B cell (primary cell): ENCODE measurements around the gene TGFB1. TPM values are rescaled to one million over a fixed set of nuclear protein-coding genes. Genes with fewer than 3 reads are reported as not detected.
A peak's percentile ranks its signal among the peaks of the same experiment; 100 is the strongest.

Experiments used
- ATAC-seq: fragments of 200-7000 bp; cut with Tn5 transposase; one replicate; pipeline ENCODE4 v1.10.0; 2021; ENCODE audit warnings: low read depth, mild to moderate bottlenecking, moderate number of reproducible peaks, moderate library complexity
- CTCF ChIA-PET: fragments of 350-600 bp; sonication (Branson Sonifier 250); formaldehyde crosslinking; loops from one replicate; lab custom pipeline; 2021; ENCODE audit warnings: antibody characterized with exemption, inconsistent platforms; lab: Charles Lee
- POLR2A ChIA-PET: fragments of 350-600 bp; sonication (Branson Sonifier 250); formaldehyde crosslinking; loops from one replicate; lab custom pipeline; 2021; ENCODE audit warnings: antibody characterized with exemption; lab: Charles Lee
- DNase-seq: peaks from one replicate; pipeline ENCODE4 v3.0.0; 2013
- H2AFZ ChIP-seq: 2 replicates; pipeline ENCODE4 v1.6.1; 2012; ENCODE audit warnings: mild to moderate bottlenecking, low read depth, low read length; ENCODE audit not compliant: insufficient read depth, poor library complexity, severe bottlenecking
- H3K27ac ChIP-seq, 2 donors: 1 replicate in 1 of 2; 2 replicates in 1 of 2; pipeline ENCODE4 v1.5.1; 2012 to 2013; ENCODE audit warnings: low read length in 2 of 2, mild to moderate bottlenecking in 2 of 2, moderate library complexity in 1 of 2
- H3K27me3 ChIP-seq, 4 experiments: fragments of 200-600 bp in 1 of 4; sonication (generic) in 1 of 4; replicated peaks in 1 of 4; 1 replicate in 2 of 4; 2 replicates in 2 of 4; pipeline versions ENCODE4 v1.6.1 to v1.7.0; 2013 to 2016; ENCODE audit warnings: low read length in 3 of 4, mild to moderate bottlenecking in 2 of 4, mixed read lengths in 1 of 4, moderate library complexity in 1 of 4; ENCODE audit not compliant: insufficient read depth in 4 of 4, control insufficient read depth in 3 of 4; ENCODE audit errors: control extremely low read depth in 1 of 4
- H3K36me3 ChIP-seq, 2 experiments: replicated peaks in 1 of 2; 1 replicate in 1 of 2; 2 replicates in 1 of 2; pipeline versions ENCODE4 v1.6.1 to v1.7.1; 2013; ENCODE audit warnings: low read length in 1 of 2; ENCODE audit not compliant: insufficient read depth in 2 of 2, control insufficient read depth in 1 of 2; ENCODE audit errors: control extremely low read depth in 1 of 2, extremely low read depth in 1 of 2
- H3K4me1 ChIP-seq, 2 donors: fragments of 200-600 bp in 1 of 2; sonication (generic) in 1 of 2; 1 replicate in 1 of 2; 2 replicates in 1 of 2; pipeline versions ENCODE4 v1.5.1 to v1.6.1; 2013 to 2017; ENCODE audit warnings: low read length in 2 of 2; ENCODE audit not compliant: control insufficient read depth in 2 of 2, insufficient read depth in 2 of 2
- H3K4me2 ChIP-seq: replicated peaks from 2 replicates; pipeline ENCODE3; 2012; ENCODE audit warnings: mild to moderate bottlenecking, low read depth, low read length; ENCODE audit not compliant: poor library complexity, severe bottlenecking
- H3K4me3 ChIP-seq, 5 experiments: fragments of 200-600 bp in 1 of 5; sonication (generic) in 1 of 5; 1 replicate in 3 of 5; 2 replicates in 2 of 5; pipeline versions ENCODE4 v1.5.1 to v1.7.0; 2011 to 2016; ENCODE audit warnings: low read length in 4 of 5, mild to moderate bottlenecking in 4 of 5, low read depth in 2 of 5, control low read depth in 1 of 5, moderate library complexity in 1 of 5; ENCODE audit not compliant: insufficient read depth in 1 of 5; ENCODE audit errors: control extremely low read depth in 1 of 5, extremely low read depth in 1 of 5
- H3K79me2 ChIP-seq: fragments of 200-600 bp; sonication (generic); one replicate; pipeline ENCODE4 v1.6.0; 2016; ENCODE audit warnings: low read length; ENCODE audit not compliant: control insufficient read depth, insufficient read depth
- H3K9ac ChIP-seq: fragments of 200-600 bp; sonication (generic); 2 replicates; pipeline ENCODE4 v1.6.1; 2017; ENCODE audit warnings: mild to moderate bottlenecking, low read length, moderate library complexity
- H3K9me3 ChIP-seq, 3 donors: one replicate each; pipeline versions ENCODE4 v1.6.1 to v1.7.1; 2013; ENCODE audit warnings: low read length in 2 of 3; ENCODE audit not compliant: control insufficient read depth in 2 of 3, insufficient read depth in 1 of 3; ENCODE audit errors: control extremely low read depth in 1 of 3
- H4K20me1 ChIP-seq: 2 replicates; pipeline ENCODE4 v1.6.0; 2012; ENCODE audit warnings: mild to moderate bottlenecking, low read length; ENCODE audit not compliant: insufficient read depth, control insufficient read depth, poor library complexity, severe bottlenecking
- H3K27ac Mint-ChIP-seq: one replicate; pipeline ENCODE4 v1.8.0; 2021; ENCODE audit warnings: mixed read lengths
- H3K27me3 Mint-ChIP-seq: one replicate; pipeline ENCODE4 v1.8.0; 2021; ENCODE audit warnings: mixed read lengths
- H3K4me1 Mint-ChIP-seq: one replicate; pipeline ENCODE4 v1.8.0; 2021; ENCODE audit warnings: mixed read lengths
- H3K4me3 Mint-ChIP-seq: one replicate; pipeline ENCODE4 v1.8.0; 2021; ENCODE audit warnings: mixed read lengths
- H3K9me3 Mint-ChIP-seq: one replicate; pipeline ENCODE4 v1.8.0; 2022; ENCODE audit warnings: mixed read lengths; ENCODE audit not compliant: insufficient read depth
- CTCF ChIP-seq: fragments of 200-600 bp; IDR thresholded peaks from one replicate; pipeline ENCODE4 v1.8.0; 2022; ENCODE audit warnings: antibody characterized with exemption, mild to moderate bottlenecking
- EZH2 ChIP-seq: IDR thresholded peaks from 2 replicates; pipeline ENCODE4 v1.6.1; 2012; ENCODE audit warnings: borderline replicate concordance, low read depth, mild to moderate bottlenecking, moderate library complexity, low read length; ENCODE audit not compliant: insufficient read depth, poor library complexity, severe bottlenecking
- WGBS: methylation state at CpG from one replicate; pipeline ENCODE4 v1.1.5; 2013; ENCODE audit warnings: missing lambda C conversion rate; ENCODE audit not compliant: insufficient coverage; 5-methylcytosine and 5-hydroxymethylcytosine counted together
- intact Hi-C: fragments of 100-400 bp; cut with micrococcal nuclease; formaldehyde crosslinking; loops from one replicate; pipeline ENCODE4 v1.10.0; 2022
- polyA plus RNA-seq: library from polyadenylated mRNA; depleted of rRNA; stranded (reverse); fragments of >200 nt; gene quantifications from 2 replicates; pipeline ENCODE4 v1.2.3, GENCODE V29; 2012
- total RNA-seq, 2 donors: library from RNA; stranded (reverse); fragments of 120-200 nt in 1 of 2; gene quantifications; 1 replicate in 1 of 2; 2 replicates in 1 of 2; pipeline versions ENCODE4 v1.2.3 to v1.2.4, GENCODE V29; 2013 to 2022

Gene TGFB1
- total and polyA plus RNA-seq, 2 donors (not counting 1 experiment from before 2014, with no cell fraction given): 109 to 120 TPM

- 14% methylated on average over 1 of the region's 3 CpGs for WGBS
- H3K9me3 ChIP-seq: no peaks in the 10 kb centered on the region
- H3K4me1 Mint-ChIP-seq: peaks cover 45% of the 10 kb centered on the region
- intact Hi-C loops: loop anchor here (5.0 kb wide), 1 partner anchor 681 kb away; the partner anchor contains the start of genes COQ8B and ITPKC
- no peaks in the 10 kb centered on the region for H3K27me3 Mint-ChIP-seq
- H3K9ac ChIP-seq: peak overlapping the region; percentile 86
- H3K4me1 ChIP-seq: peaks cover 27 to 28% of the 10 kb centered on the region in 2 donors
- H3K4me3 ChIP-seq: peak overlapping the region; percentile 84 to 100 (median 90)
- DNase-seq (no peak), ATAC-seq (no peak)
- peak overlapping the region; percentile 88 for H3K4me2 ChIP-seq
- H2AFZ ChIP-seq: no peak overlapping the region
- H3K27me3 ChIP-seq: no peaks in the 10 kb centered on the region
- peaks cover 10% of the 10 kb centered on the region for H4K20me1 ChIP-seq
- no peaks in the 10 kb centered on the region for H3K9me3 Mint-ChIP-seq
- peak overlapping the region in 1 of 2 donors; percentile 96 for H3K27ac ChIP-seq
- POLR2A ChIA-PET: interaction anchor here (0.5 to 0.8 kb wide), 3 partner anchors 35 to 194 kb away, joined by 3 to 6 read pairs (median 5); partner anchors contain the start of gene B9D2
- H3K36me3 ChIP-seq: peaks cover 0 to 10% of the 10 kb centered on the region in 2 experiments
- H3K27ac Mint-ChIP-seq: peak overlapping the region; percentile 65
- TF ChIP-seq CTCF (no peak), EZH2 (no peak)
- H3K79me2 ChIP-seq: peaks cover 80% of the 10 kb centered on the region
- CTCF ChIA-PET: interaction anchor here (0.6 kb wide), 1 partner anchor 197 kb away, joined by 3 read pairs; no protein-coding TSS in a partner anchor
- peak overlapping the region; percentile 96 for H3K4me3 Mint-ChIP-seq
Measured at GRCh38 chr19:41398598-41398997, 44.9 kb upstream of the TGFB1 start.

- H2AFZ ChIP-seq: peak overlapping the region; percentile 88
- H3K36me3 ChIP-seq: peaks cover 0 to 11% of the 10 kb centered on the region in 2 experiments
- ATAC-seq: no peak
- H3K9ac ChIP-seq: peak overlapping the region; percentile 86
- 3% methylated on average over 4 of the region's 5 CpGs for whole genome bisulfite sequencing
- POLR2A ChIA-PET: interaction anchor here (0.5 to 0.8 kb wide), 3 partner anchors 34 to 194 kb away, joined by 3 to 6 read pairs (median 5); partner anchors contain the start of gene B9D2
- peaks cover 27 to 28% of the 10 kb centered on the region in 2 donors for H3K4me1 ChIP-seq
- H3K27me3 ChIP-seq: no peaks in the 10 kb centered on the region
- CTCF ChIA-PET: no interaction called here
- H3K4me1 Mint-ChIP-seq: peaks cover 45% of the 10 kb centered on the region
- peak overlapping the region; percentile 94 to 96 for H3K27ac ChIP-seq
- no peak for DNase-seq
- peak overlapping the region; percentile 99 for H3K27ac Mint-ChIP-seq
- peak overlapping the region; percentile 84 to 100 (median 90) for H3K4me3 ChIP-seq
- H3K9me3 Mint-ChIP-seq: no peaks in the 10 kb centered on the region
- H3K9me3 ChIP-seq: no peaks in the 10 kb centered on the region
- H3K4me3 Mint-ChIP-seq: peak overlapping the region; percentile 96
- no peaks in the 10 kb centered on the region for H3K27me3 Mint-ChIP-seq
- H3K4me2 ChIP-seq: peak overlapping the region; percentile 88
- peaks cover 75% of the 10 kb centered on the region for H3K79me2 ChIP-seq
- peaks cover 10% of the 10 kb centered on the region for H4K20me1 ChIP-seq
- TF ChIP-seq CTCF (no peak), EZH2 (no peak)
- intact Hi-C loops: loop anchor here (5.0 kb wide), 1 partner anchor 681 kb away; the partner anchor contains the start of genes COQ8B and ITPKC
Measured at GRCh38 chr19:41398050-41398418, 44.3 kb upstream of the TGFB1 start.
